Measurements from ENCODE around the gene RALB.

- TF ChIP-seq CTCF (IDR thresholded peaks at IDR 0.05; ENCODE audit: control extremely low read depth in 1 of 3, insufficient read depth in 1 of 3, low read depth in 1 of 3, low read length in 3 of 3) = no peak
- TF ChIP-seq POLR2A (IDR thresholded peaks at IDR 0.05; ENCODE audit: control extremely low read depth in 1 of 2, low read depth in 2 of 2, low read length in 2 of 2) = no peak
- TF ChIP-seq CTBP2 (IDR thresholded peaks at IDR 0.05; ENCODE audit: borderline replicate concordance, insufficient read depth, insufficient read length, low read length) = no peak
- TF ChIP-seq POLR2AphosphoS5 (IDR thresholded peaks at IDR 0.05; ENCODE audit: low read depth, low read length) = no peak
- TF ChIP-seq RBBP5 (IDR thresholded peaks at IDR 0.05; ENCODE audit: borderline replicate concordance, low read depth, low read length) = no peak
- no peak for TF ChIP-seq SIN3A (conservative IDR thresholded peaks at IDR 0.05 in 1 of 2, IDR thresholded peaks at IDR 0.05 in 1 of 2; ENCODE audit: low read depth in 1 of 2, low read length in 2 of 2)
- no peak for TF ChIP-seq YY1 (IDR thresholded peaks at IDR 0.05; ENCODE audit: low read depth, low read length)
- TF ChIP-seq RFX5 (IDR thresholded peaks at IDR 0.05; ENCODE audit: borderline replicate concordance, low read depth, low read length) = no peak
These were observed 8.1 kb downstream of the RALB start for GRCh38 chr2:120260736-120261135.
